GM12891 (cell line): ENCODE data around the gene UBE2C.

Experiments used
- POLR2A ChIP-seq: IDR thresholded peaks from 2 replicates; pipeline ENCODE4 v1.6.1; 2011; ENCODE audit warnings: low read depth, low read length, control low read depth
- POLR2AphosphoS5 ChIP-seq: IDR thresholded peaks from 2 replicates; pipeline ENCODE4 v1.6.1; 2011; ENCODE audit warnings: low read depth, low read length, control low read depth
- POU2F2 ChIP-seq: IDR thresholded peaks from 2 replicates; pipeline ENCODE4 v1.6.1; 2011; ENCODE audit warnings: low read depth, mild to moderate bottlenecking, control low read depth, low read length, moderate library complexity
- SPI1 ChIP-seq: IDR thresholded peaks from 2 replicates; pipeline ENCODE4 v1.6.1; 2011; ENCODE audit warnings: low read depth, low read length, control low read depth
- TAF1 ChIP-seq: IDR thresholded peaks from 2 replicates; pipeline ENCODE4 v1.6.1; 2011; ENCODE audit warnings: low read depth, low read length, control low read depth

GRCh38 chr20:45833883-45834796 lies 21.7 kb downstream of the UBE2C start:
- TF ChIP-seq POLR2A (no peak), POLR2AphosphoS5 (no peak), TAF1 (no peak), SPI1 (no peak), POU2F2 (no peak)
